Activated T-cell treated with anti-CD3 and anti-CD28 coated beads, Interleukin-2, amount 50 U/mL, for 24 hours (primary cell): ENCODE measurements around the gene VAV1.
"Not testable (repeated sequence)": the region's sequence is repeated elsewhere in the genome, so short reads cannot be mapped to it uniquely, and the experiment has no call there.

Experiments used
- DNase-seq: peaks from one replicate; pipeline ENCODE4 v3.0.0-alpha.2; 2020
- H3K27ac Mint-ChIP-seq: 2 replicates; pipeline ENCODE4 v1.8.0; 2020; ENCODE audit warnings: mild to moderate bottlenecking, mixed read lengths
- H3K27me3 Mint-ChIP-seq: 2 replicates; pipeline ENCODE4 v1.8.0; 2020; ENCODE audit warnings: mixed read lengths
- H3K36me3 Mint-ChIP-seq: 2 replicates; pipeline ENCODE4 v1.8.0; 2020; ENCODE audit warnings: low read depth, mixed read lengths
- H3K4me1 Mint-ChIP-seq: 2 replicates; pipeline ENCODE4 v1.8.0; 2020; ENCODE audit warnings: low read depth, mixed read lengths
- H3K4me3 Mint-ChIP-seq: 2 replicates; pipeline ENCODE4 v1.8.0; 2020; ENCODE audit warnings: mild to moderate bottlenecking, moderate library complexity, mixed read lengths
- H3K9me3 Mint-ChIP-seq: 2 replicates; pipeline ENCODE4 v1.8.0; 2020; ENCODE audit warnings: mixed read lengths

Gene VAV1

DNA sequence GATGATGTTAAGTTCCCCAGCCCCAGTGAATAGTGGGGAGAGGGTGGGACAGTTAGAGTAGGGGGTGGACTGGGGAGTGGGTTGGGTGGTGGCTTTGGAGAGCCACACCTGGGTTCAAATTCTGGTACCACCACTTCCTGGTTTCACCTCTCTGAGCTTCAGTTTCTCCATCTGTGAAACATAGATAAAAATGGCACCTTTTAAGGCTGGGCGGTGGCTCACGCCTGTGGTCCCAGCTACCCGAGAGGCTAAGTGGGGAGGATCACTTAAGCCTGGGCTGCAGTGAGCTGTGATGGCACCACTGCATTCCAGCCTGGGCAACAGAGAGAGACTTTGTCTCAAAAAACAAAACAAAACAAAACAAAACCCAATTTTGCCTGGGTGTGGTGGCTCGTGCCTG is 5.9 kb downstream of the VAV1 start:
- Mint-ChIP-seq H3K27ac (peak overlapping the region; percentile 89), H3K4me1 (peaks cover 64% of the 10 kb centered on the region), H3K36me3 (peaks cover 64% of the 10 kb centered on the region)

DNA sequence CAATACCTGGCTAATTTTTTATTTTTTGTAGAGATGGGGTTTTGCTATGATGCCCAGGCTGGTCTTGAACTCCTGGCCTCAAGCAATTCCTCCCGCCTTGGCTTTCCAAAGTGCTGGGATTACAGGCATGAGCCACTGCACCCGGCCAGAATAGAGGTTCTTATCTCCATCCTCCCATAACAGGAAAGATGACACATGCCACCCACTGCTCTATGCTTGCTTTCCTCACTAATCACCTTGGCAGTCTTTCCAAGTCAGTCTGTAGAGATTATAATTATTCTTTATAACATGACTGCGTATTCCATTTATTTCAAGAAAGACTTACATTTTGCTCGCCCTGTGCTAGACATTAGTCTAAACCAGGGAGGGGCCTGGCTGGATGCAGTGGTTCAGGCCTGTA is 6.7 kb downstream of the VAV1 start:
- H3K4me1 Mint-ChIP-seq: peaks cover 66% of the 10 kb centered on the region
- H3K27ac Mint-ChIP-seq: peak overlapping the region; percentile 68
- H3K27me3 Mint-ChIP-seq: no peaks in the 10 kb centered on the region
- no peaks in the 10 kb centered on the region for H3K9me3 Mint-ChIP-seq
- DNase-seq: no peak
- peaks cover 65% of the 10 kb centered on the region for H3K36me3 Mint-ChIP-seq
- no peak overlapping the region for H3K4me3 Mint-ChIP-seq

More for the DNA sequence above, 5.9 kb downstream of the VAV1 start:
- H3K27me3 Mint-ChIP-seq: no peaks in the 10 kb centered on the region
- H3K9me3 Mint-ChIP-seq: peaks cover 2% of the 10 kb centered on the region
- no peak for DNase-seq
- no peak overlapping the region for H3K4me3 Mint-ChIP-seq

DNA sequence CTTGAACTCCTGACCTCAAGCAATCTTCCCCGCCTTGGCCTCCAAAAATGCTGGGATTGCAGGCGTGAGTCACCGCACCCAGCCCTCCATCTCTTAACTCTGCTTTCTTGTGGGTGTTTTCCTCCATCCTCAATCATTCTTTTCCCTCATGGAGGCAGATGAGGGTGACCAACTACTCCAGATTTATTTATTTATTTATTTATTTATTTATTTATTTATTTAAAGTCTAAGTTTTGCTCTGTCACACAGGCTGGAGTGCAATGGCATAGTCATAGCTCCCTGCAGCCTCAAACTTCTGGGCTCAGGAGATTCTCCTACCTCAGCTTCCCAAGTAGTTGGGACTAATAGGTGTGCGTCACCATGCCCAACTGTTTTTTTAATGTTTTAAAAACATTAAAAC is 14.9 kb downstream of the VAV1 start:
- peaks cover 55% of the 10 kb centered on the region for H3K4me1 Mint-ChIP-seq

GRCh38 chr19:6788896-6789295 is 16.4 kb downstream of the VAV1 start:
- Mint-ChIP-seq H3K36me3 (peaks cover 70% of the 10 kb centered on the region), H3K9me3 (no peaks in the 10 kb centered on the region), H3K4me3 (no peak overlapping the region), H3K27me3 (no peaks in the 10 kb centered on the region), H3K27ac (peak overlapping the region; percentile 72), H3K4me1 (peaks cover 61% of the 10 kb centered on the region)
- no peak for DNase-seq

More for the DNA sequence above, 14.9 kb downstream of the VAV1 start:
- Mint-ChIP-seq H3K4me3 (no peak overlapping the region), H3K9me3 (no peaks in the 10 kb centered on the region), H3K36me3 (peaks cover 62% of the 10 kb centered on the region), H3K27ac (no peak overlapping the region), H3K27me3 (no peaks in the 10 kb centered on the region)
- DNase-seq: no peak

- H3K27ac Mint-ChIP-seq: peak overlapping the region; percentile 57
- H3K4me1 Mint-ChIP-seq: peaks cover 64% of the 10 kb centered on the region
- no peak overlapping the region for H3K4me3 Mint-ChIP-seq
- H3K9me3 Mint-ChIP-seq: peaks cover 8% of the 10 kb centered on the region
- no peak for DNase-seq
- H3K36me3 Mint-ChIP-seq: peaks cover 70% of the 10 kb centered on the region
- no peaks in the 10 kb centered on the region for H3K27me3 Mint-ChIP-seq
These were observed 18.0 kb downstream of the VAV1 start for GRCh38 chr19:6790194-6791128.

- DNase-seq: no peak
- H3K9me3 Mint-ChIP-seq: peaks cover 8% of the 10 kb centered on the region
- H3K4me3 Mint-ChIP-seq: no peak overlapping the region
- peaks cover 66% of the 10 kb centered on the region for H3K4me1 Mint-ChIP-seq
- H3K27me3 Mint-ChIP-seq: no peaks in the 10 kb centered on the region
- H3K27ac Mint-ChIP-seq: peak overlapping the region; percentile 55
- H3K36me3 Mint-ChIP-seq: peaks cover 69% of the 10 kb centered on the region
These were observed 18.7 kb downstream of the VAV1 start for GRCh38 chr19:6791237-6791636.

GRCh38 chr19:6793411-6793810 is 20.9 kb downstream of the VAV1 start:
- Mint-ChIP-seq H3K27ac (peak overlapping the region; percentile 71), H3K4me1 (peaks cover 78% of the 10 kb centered on the region), H3K9me3 (peaks cover 8% of the 10 kb centered on the region), H3K27me3 (no peaks in the 10 kb centered on the region), H3K4me3 (no peak overlapping the region), H3K36me3 (peaks cover 80% of the 10 kb centered on the region)
- no peak for DNase-seq

- no peak for DNase-seq
- Mint-ChIP-seq H3K9me3 (peaks cover 8% of the 10 kb centered on the region), H3K4me1 (peaks cover 77% of the 10 kb centered on the region), H3K27ac (peak overlapping the region; percentile 56), H3K4me3 (no peak overlapping the region), H3K27me3 (no peaks in the 10 kb centered on the region), H3K36me3 (peaks cover 77% of the 10 kb centered on the region)
These were observed 21.5 kb downstream of the VAV1 start for GRCh38 chr19:6793973-6794372.

- peaks cover 80% of the 10 kb centered on the region for H3K36me3 Mint-ChIP-seq
These were observed 22.4 kb downstream of the VAV1 start for GRCh38 chr19:6794686-6795431.

GRCh38 chr19:6796278-6796677 is 23.8 kb downstream of the VAV1 start:
- peak overlapping the region; percentile 58 for H3K27ac Mint-ChIP-seq
- peaks cover 8% of the 10 kb centered on the region for H3K9me3 Mint-ChIP-seq
- no peak overlapping the region for H3K4me3 Mint-ChIP-seq
- no peak for DNase-seq
- peaks cover 74% of the 10 kb centered on the region for H3K36me3 Mint-ChIP-seq
- H3K4me1 Mint-ChIP-seq: peaks cover 84% of the 10 kb centered on the region
- no peaks in the 10 kb centered on the region for H3K27me3 Mint-ChIP-seq

More at GRCh38 chr19:6794686-6795431, 22.4 kb downstream of the VAV1 start:
- Mint-ChIP-seq H3K4me3 (no peak overlapping the region), H3K27ac (peak overlapping the region; percentile 58), H3K27me3 (no peaks in the 10 kb centered on the region), H3K9me3 (peaks cover 8% of the 10 kb centered on the region), H3K4me1 (peaks cover 81% of the 10 kb centered on the region)
- DNase-seq: no peak

GRCh38 chr19:6797646-6798045 is 25.1 kb downstream of the VAV1 start:
- no peak for DNase-seq
- Mint-ChIP-seq H3K4me3 (no peak overlapping the region), H3K9me3 (peaks cover 8% of the 10 kb centered on the region), H3K27me3 (no peaks in the 10 kb centered on the region), H3K27ac (peak overlapping the region; percentile 76), H3K36me3 (peaks cover 68% of the 10 kb centered on the region), H3K4me1 (peaks cover 79% of the 10 kb centered on the region)

GRCh38 chr19:6800160-6800790 is 27.8 kb downstream of the VAV1 start:
- peak overlapping the region; percentile 85 for H3K4me3 Mint-ChIP-seq

GRCh38 chr19:6800991-6801484 is 28.5 kb downstream of the VAV1 start:
- H3K4me1 Mint-ChIP-seq: peaks cover 68% of the 10 kb centered on the region
- H3K27ac Mint-ChIP-seq: peak overlapping the region; percentile 98
- peak overlapping the region; percentile 85 for H3K4me3 Mint-ChIP-seq
- DNase-seq: no peak
- peaks cover 51% of the 10 kb centered on the region for H3K36me3 Mint-ChIP-seq
- H3K27me3 Mint-ChIP-seq: no peaks in the 10 kb centered on the region
- no peaks in the 10 kb centered on the region for H3K9me3 Mint-ChIP-seq

More at GRCh38 chr19:6800160-6800790, 27.8 kb downstream of the VAV1 start:
- Mint-ChIP-seq H3K4me1 (peaks cover 71% of the 10 kb centered on the region), H3K27ac (peak overlapping the region; percentile 98), H3K36me3 (peaks cover 57% of the 10 kb centered on the region)
- H3K27me3 Mint-ChIP-seq, H3K9me3 Mint-ChIP-seq, DNase-seq: not testable (repeated sequence)

DNA sequence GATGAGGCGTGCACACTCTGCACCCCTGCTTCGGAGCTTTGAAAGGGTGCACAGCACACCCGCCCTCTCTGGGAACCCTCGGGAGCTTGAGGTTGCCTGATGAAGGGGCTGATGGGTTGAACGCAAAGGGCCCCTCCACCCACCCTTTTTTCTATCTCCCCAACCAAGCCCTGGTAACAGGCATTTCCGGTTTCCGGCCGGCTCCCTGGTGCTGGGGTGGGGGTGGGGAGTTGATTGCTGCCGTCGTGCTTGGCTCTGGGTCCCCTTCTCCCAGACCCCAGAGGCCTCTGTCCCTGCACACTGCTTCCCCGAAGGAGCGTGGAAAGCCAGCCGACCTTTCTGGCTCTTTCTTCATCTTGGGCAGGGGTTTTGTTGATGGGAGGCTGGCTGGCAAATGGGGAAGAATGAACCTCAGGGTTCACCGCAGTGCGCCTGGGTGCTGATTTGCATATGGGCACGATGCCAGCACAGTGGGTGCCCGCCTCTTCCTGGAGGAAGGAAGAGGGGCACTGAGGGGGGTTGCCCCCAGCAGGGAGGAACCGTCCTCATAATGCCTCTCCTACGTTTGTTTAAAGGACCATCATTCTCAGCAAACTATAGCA is 29.1 kb downstream of the VAV1 start:
- Mint-ChIP-seq H3K4me1 (peaks cover 67% of the 10 kb centered on the region), H3K36me3 (peaks cover 53% of the 10 kb centered on the region), H3K27ac (peak overlapping the region; percentile 98), H3K4me3 (peak overlapping the region; percentile 85), H3K27me3 (no peaks in the 10 kb centered on the region), H3K9me3 (no peaks in the 10 kb centered on the region)
- DNase-seq: peak; percentile 89
